Keratinocyte (primary cell): Measurements from ENCODE around the gene EGFR. TPM values are rescaled to one million over a fixed set of nuclear protein-coding genes. Genes with fewer than 3 reads are reported as not detected.
A peak's percentile ranks its signal among the peaks of the same experiment; 100 is the strongest.

Source experiments
- DNase-seq: peaks from one replicate; pipeline ENCODE4 v3.0.0-alpha.2; 2011; ENCODE audit warnings: low read depth, missing footprints, low spot score
- FAIRE-seq: peaks from 2 replicates; lab custom pipeline; 2011; peaks lifted over from hg19 to GRCh38; lab: Jason Lieb, UNC
- H2AFZ ChIP-seq: 2 replicates; pipeline ENCODE4 v1.6.0; 2012; ENCODE audit warnings: low read length, control low read depth, inconsistent platforms; ENCODE audit not compliant: control insufficient read depth
- H3K27ac ChIP-seq: 2 replicates; pipeline ENCODE4 v1.5.1; 2011; ENCODE audit warnings: low read length; ENCODE audit not compliant: control insufficient read depth, insufficient read depth
- H3K27me3 ChIP-seq: 3 replicates; pipeline ENCODE4 v1.6.0; 2011; ENCODE audit warnings: low read length; ENCODE audit not compliant: control insufficient read depth, insufficient read depth; ENCODE audit errors: extremely low read depth
- H3K36me3 ChIP-seq, 2 experiments: 2 replicates in 1 of 2; 3 replicates in 1 of 2; pipeline ENCODE4 v1.5.1; 2011; ENCODE audit warnings: low read length in 2 of 2, mild to moderate bottlenecking in 1 of 2; ENCODE audit not compliant: control insufficient read depth in 2 of 2, insufficient read depth in 2 of 2; ENCODE audit errors: extremely low read depth in 1 of 2
- H3K4me1 ChIP-seq: 3 replicates; pipeline ENCODE4 v1.5.1; 2011; ENCODE audit warnings: low read length; ENCODE audit not compliant: control insufficient read depth, insufficient read depth; ENCODE audit errors: extremely low read depth
- H3K4me2 ChIP-seq: 3 replicates; pipeline ENCODE4 v1.6.0; 2011; ENCODE audit warnings: low read depth, low read length; ENCODE audit not compliant: control insufficient read depth, insufficient read depth; ENCODE audit errors: extremely low read depth
- H3K4me3 ChIP-seq, 3 experiments: fragments of 200-600 bp in 1 of 3; sonication (generic) in 1 of 3; 2 replicates in 2 of 3; 3 replicates in 1 of 3; pipeline ENCODE4 v1.5.1; 2011 to 2016; ENCODE audit warnings: low read length in 3 of 3, mild to moderate bottlenecking in 3 of 3, control low read depth in 2 of 3, inconsistent platforms in 1 of 3, low read depth in 1 of 3, mixed read lengths in 1 of 3, mixed run types in 1 of 3, moderate library complexity in 1 of 3; ENCODE audit not compliant: control insufficient read depth in 2 of 3, insufficient read depth in 2 of 3; ENCODE audit errors: extremely low read depth in 1 of 3
- H3K79me2 ChIP-seq: 2 replicates; pipeline ENCODE4 v1.6.0; 2012; ENCODE audit warnings: low read length; ENCODE audit not compliant: control insufficient read depth, insufficient read depth
- H3K9ac ChIP-seq: 3 replicates; pipeline ENCODE4 v1.6.0; 2011; ENCODE audit warnings: low read length; ENCODE audit not compliant: control insufficient read depth, insufficient read depth; ENCODE audit errors: extremely low read depth
- H3K9me1 ChIP-seq: 3 replicates; pipeline ENCODE4 v1.6.0; 2011; ENCODE audit warnings: low read length; ENCODE audit not compliant: control insufficient read depth, insufficient read depth; ENCODE audit errors: extremely low read depth
- H3K9me3 ChIP-seq: 2 replicates; pipeline ENCODE4 v1.5.1; 2012; ENCODE audit warnings: low read depth, low read length; ENCODE audit not compliant: control insufficient read depth
- H4K20me1 ChIP-seq: 3 replicates; pipeline ENCODE4 v1.6.0; 2011; ENCODE audit warnings: low read length; ENCODE audit not compliant: control insufficient read depth, insufficient read depth; ENCODE audit errors: extremely low read depth
- EZH2 ChIP-seq: IDR thresholded peaks from one replicate; pipeline ENCODE4 v1.6.1; 2012; ENCODE audit warnings: inconsistent platforms, mild to moderate bottlenecking, low read length, moderate library complexity
- dilution Hi-C: fragments of 300-500 bp; cut with MboI; formaldehyde crosslinking; loops from one replicate; pipeline ENCODE4 v1.7.0; 2020; ENCODE audit warnings: low sequenced_read_pairs; ENCODE audit not compliant: extremely low pct_ligation_motif_present
- polyA plus RNA-seq, 5 experiments: library from polyadenylated mRNA; depleted of rRNA in 3 of 5; stranded (reverse) in 3 of 5; stranded (forward) in 1 of 5; unstranded in 1 of 5; fragments of >200 nt; gene quantifications; 1 replicate in 1 of 5; 2 replicates in 3 of 5; 3 replicates in 1 of 5; pipeline versions ENCODE4 v1.2.1 to v1.2.3, GENCODE V29; 2011 to 2012; ENCODE audit warnings: missing spikeins in 2 of 5, low read depth in 1 of 5, low replicate concordance in 1 of 5
- TF ChIP-seq, protein P1 (sequence below), 3 experiments: IDR thresholded peaks in 1 of 3; conservative IDR thresholded peaks in 1 of 3; optimal IDR thresholded peaks in 1 of 3; 2 replicates in 2 of 3; 3 replicates in 1 of 3; pipeline versions ENCODE3 to v1.5.1; 2011; ENCODE audit warnings: low read length in 3 of 3, mild to moderate bottlenecking in 3 of 3, moderate library complexity in 2 of 3, control low read depth in 1 of 3, inconsistent platforms in 1 of 3; ENCODE audit not compliant: insufficient read depth in 2 of 3; ENCODE audit errors: extremely low read depth in 1 of 3

Gene EGFR
- polyA plus RNA-seq, 1 donor (not counting 4 experiments of a cell fraction or from before 2014, with no cell fraction given) = 120 TPM

- no peaks in the 10 kb centered on the region for H4K20me1 ChIP-seq
- FAIRE-seq (no peak), DNase-seq (no peak)
- peaks cover 29 to 46% of the 10 kb centered on the region in 2 experiments for H3K36me3 ChIP-seq
- H3K4me2 ChIP-seq = no peak overlapping the region
- no peak for TF ChIP-seq EZH2
- TF ChIP-seq, protein P1, sequence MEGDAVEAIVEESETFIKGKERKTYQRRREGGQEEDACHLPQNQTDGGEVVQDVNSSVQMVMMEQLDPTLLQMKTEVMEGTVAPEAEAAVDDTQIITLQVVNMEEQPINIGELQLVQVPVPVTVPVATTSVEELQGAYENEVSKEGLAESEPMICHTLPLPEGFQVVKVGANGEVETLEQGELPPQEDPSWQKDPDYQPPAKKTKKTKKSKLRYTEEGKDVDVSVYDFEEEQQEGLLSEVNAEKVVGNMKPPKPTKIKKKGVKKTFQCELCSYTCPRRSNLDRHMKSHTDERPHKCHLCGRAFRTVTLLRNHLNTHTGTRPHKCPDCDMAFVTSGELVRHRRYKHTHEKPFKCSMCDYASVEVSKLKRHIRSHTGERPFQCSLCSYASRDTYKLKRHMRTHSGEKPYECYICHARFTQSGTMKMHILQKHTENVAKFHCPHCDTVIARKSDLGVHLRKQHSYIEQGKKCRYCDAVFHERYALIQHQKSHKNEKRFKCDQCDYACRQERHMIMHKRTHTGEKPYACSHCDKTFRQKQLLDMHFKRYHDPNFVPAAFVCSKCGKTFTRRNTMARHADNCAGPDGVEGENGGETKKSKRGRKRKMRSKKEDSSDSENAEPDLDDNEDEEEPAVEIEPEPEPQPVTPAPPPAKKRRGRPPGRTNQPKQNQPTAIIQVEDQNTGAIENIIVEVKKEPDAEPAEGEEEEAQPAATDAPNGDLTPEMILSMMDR (optimal IDR thresholded peaks at IDR 0.05 in 1 of 3, IDR thresholded peaks at IDR 0.05 in 1 of 3, conservative IDR thresholded peaks at IDR 0.05 in 1 of 3; ENCODE audit: extremely low read depth in 1 of 3, insufficient read depth in 2 of 3, low read length in 3 of 3) = no peak
- peak overlapping the region; percentile 0 for H3K9ac ChIP-seq
- H3K4me3 ChIP-seq = no peak overlapping the region
- peaks cover 7% of the 10 kb centered on the region for H3K9me1 ChIP-seq
- dilution Hi-C loops = no loop called here
- H3K27me3 ChIP-seq = no peaks in the 10 kb centered on the region
- peaks cover 83% of the 10 kb centered on the region for H3K79me2 ChIP-seq
- no peaks in the 10 kb centered on the region for H3K9me3 ChIP-seq
- peak overlapping the region; percentile 94 for H3K27ac ChIP-seq
- H3K4me1 ChIP-seq = peaks cover 88% of the 10 kb centered on the region
- H2AFZ ChIP-seq = no peak overlapping the region
Measured at GRCh38 chr7:55066938-55067337, 48.1 kb downstream of the EGFR start.

DNA sequence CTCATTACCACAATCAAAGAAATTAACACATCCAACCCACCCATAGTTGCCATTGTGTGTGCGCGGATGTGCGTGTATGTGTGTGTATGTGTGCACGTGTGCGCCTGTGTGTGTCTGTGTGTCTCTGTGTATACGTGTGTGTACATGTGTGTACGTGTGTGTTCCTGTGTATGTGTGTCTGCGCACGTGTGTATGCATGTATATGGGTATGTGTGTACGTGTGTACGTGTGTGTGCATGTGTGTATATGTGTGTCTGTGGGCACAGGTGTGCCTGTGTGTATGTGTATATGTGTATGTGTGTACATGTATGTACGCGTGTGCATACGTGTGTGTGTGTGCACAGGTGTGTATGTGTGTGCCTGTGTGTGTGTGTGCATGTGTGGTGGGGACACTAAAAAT, 48.9 kb downstream of the EGFR start:
- Histone ChIP-seq H4K20me1 (no peaks in the 10 kb centered on the region), H3K4me3 (no peak overlapping the region), H3K9me3 (no peaks in the 10 kb centered on the region), H3K9me1 (peaks cover 7% of the 10 kb centered on the region), H3K79me2 (peaks cover 83% of the 10 kb centered on the region), H3K4me2 (no peak overlapping the region), H2AFZ (no peak overlapping the region), H3K4me1 (peaks cover 88% of the 10 kb centered on the region), H3K36me3 (peaks cover 23 to 42% of the 10 kb centered on the region in 2 experiments), H3K27me3 (no peaks in the 10 kb centered on the region), H3K9ac (no peak overlapping the region), H3K27ac (peak overlapping the region; percentile 4)
- FAIRE-seq (no peak), DNase-seq (no peak)
- dilution Hi-C loops = no loop called here
- TF ChIP-seq, protein P1 (optimal IDR thresholded peaks at IDR 0.05 in 1 of 3, IDR thresholded peaks at IDR 0.05 in 1 of 3, conservative IDR thresholded peaks at IDR 0.05 in 1 of 3; ENCODE audit: extremely low read depth in 1 of 3, insufficient read depth in 2 of 3, low read length in 3 of 3) = no peak
- no peak for TF ChIP-seq EZH2
